K562 (cell line): ENCODE results near the gene SLC1A1. TPM values are rescaled to one million over a fixed set of nuclear protein-coding genes. Genes with fewer than 3 reads are reported as not detected.

Experiments
- ATAC-seq: fragments of 200-7000 bp; cut with Tn5 transposase; 3 replicates; pipeline ENCODE4 v1.9.1; 2020; ENCODE audit warnings: moderate library complexity
- BruUV-seq: library from RNA; stranded (reverse); fragments of 400-500 nt; replicated peaks from 2 replicates; lab custom pipeline; 2021; lab: Mats Ljungman, UMichigan
- CTCF ChIA-PET: fragments of 300-600 bp; formaldehyde crosslinking; extraction: SDS; loops from one replicate; lab custom pipeline; 2021; ENCODE audit warnings: low intra/inter-chr PET ratio; lab: Yijun Ruan, JAX
- POLR2A ChIA-PET: fragments of 300-600, 350-650 bp; sonication (Branson Sonifier 250); formaldehyde crosslinking; extraction: SDS; loops from one replicate; lab custom pipeline; 2021; ENCODE audit warnings: antibody characterized with exemption, inconsistent platforms; lab: Yijun Ruan, JAX
- DNase-seq, 4 experiments: peaks; one replicate each; pipeline versions ENCODE4 v3.0.0 to v3.0.0-alpha.2; 2011 to 2018; ENCODE audit warnings: low spot score in 3 of 4, mixed read lengths in 3 of 4; ENCODE audit errors: extremely low read depth in 1 of 4
- FAIRE-seq: peaks from 2 replicates; lab custom pipeline; 2011; peaks lifted over from hg19 to GRCh38; lab: Jason Lieb, UNC
- H2AFZ ChIP-seq: 2 replicates; pipeline ENCODE4 v1.6.0; 2011; ENCODE audit warnings: low read depth, low read length, control low read depth, inconsistent platforms
- H3K27ac ChIP-seq: fragments of 200-600 bp; 3 replicates; pipeline ENCODE4 v1.8.0; 2011; ENCODE audit warnings: low read depth, mild to moderate bottlenecking, control low read depth, inconsistent platforms, low read length, moderate library complexity, mixed read lengths; ENCODE audit errors: extremely low read depth
- H3K27me3 ChIP-seq, 2 experiments: fragments of 300-600 bp in 1 of 2; 2 replicates in 1 of 2; 3 replicates in 1 of 2; pipeline versions ENCODE4 v1.6.0 to v1.8.0; 2011; ENCODE audit warnings: inconsistent platforms in 2 of 2, low read length in 2 of 2, mild to moderate bottlenecking in 1 of 2, mixed read lengths in 1 of 2, moderate library complexity in 1 of 2; ENCODE audit not compliant: control insufficient read depth in 2 of 2, insufficient read depth in 2 of 2
- H3K36me3 ChIP-seq: fragments of 300-600 bp; 3 replicates; pipeline ENCODE4 v1.8.0; 2011; ENCODE audit warnings: mild to moderate bottlenecking, low read length, inconsistent platforms; ENCODE audit not compliant: control insufficient read depth, insufficient read depth
- H3K4me1 ChIP-seq, 2 experiments: fragments of 200-600 bp in 1 of 2; replicated peaks in 1 of 2; 2 replicates in 1 of 2; 3 replicates in 1 of 2; pipeline versions ENCODE4 v1.5.1 to v1.8.0; 2011; ENCODE audit warnings: inconsistent platforms in 2 of 2, low read length in 2 of 2, mild to moderate bottlenecking in 1 of 2, mixed read lengths in 1 of 2, moderate library complexity in 1 of 2; ENCODE audit not compliant: control insufficient read depth in 2 of 2, insufficient read depth in 2 of 2
- H3K4me2 ChIP-seq: 2 replicates; pipeline ENCODE4 v1.6.1; 2011; ENCODE audit warnings: low read length, control low read depth, inconsistent platforms, mixed read lengths; ENCODE audit not compliant: insufficient read depth
- H3K4me3 ChIP-seq: fragments of 200-600 bp; sonication (generic), shearing (Covaris generic); 2 replicates; pipeline ENCODE4 v1.5.1; 2016; ENCODE audit warnings: control low read depth, inconsistent platforms
- H3K79me2 ChIP-seq: fragments of 200-600 bp; 3 replicates; pipeline ENCODE4 v1.8.0; 2011; ENCODE audit warnings: low read length, inconsistent platforms; ENCODE audit not compliant: control insufficient read depth, insufficient read depth
- H3K9ac ChIP-seq, 2 experiments: 2 replicates each; pipeline versions ENCODE4 v1.6.0 to v1.6.1; 2011; ENCODE audit warnings: low read depth in 2 of 2, low read length in 2 of 2, control low read depth in 1 of 2, inconsistent platforms in 1 of 2, mild to moderate bottlenecking in 1 of 2, mixed read lengths in 1 of 2; ENCODE audit not compliant: insufficient read depth in 1 of 2
- H3K9me1 ChIP-seq: one replicate; pipeline ENCODE4 v1.6.0; 2011; ENCODE audit warnings: inconsistent platforms, mild to moderate bottlenecking, low read length, moderate library complexity; ENCODE audit not compliant: control insufficient read depth, insufficient read depth
- H3K9me3 ChIP-seq: replicated peaks from 2 replicates; pipeline ENCODE4 v1.5.1; 2011; ENCODE audit warnings: low read depth, low read length, inconsistent platforms; ENCODE audit not compliant: control insufficient read depth, insufficient read depth
- H4K20me1 ChIP-seq: replicated peaks from 2 replicates; pipeline ENCODE4 v1.6.1; 2011; ENCODE audit warnings: low read length, inconsistent platforms, mixed read lengths; ENCODE audit not compliant: control insufficient read depth, insufficient read depth
- FOXJ3 ChIP-seq: sonication (generic); formaldehyde crosslinking; IDR thresholded peaks from 2 replicates; pipeline ENCODE4 v1.4.0; 2020; ENCODE audit warnings: mild to moderate bottlenecking, missing genetic modification reagents
- NFATC3 ChIP-seq: fragments of 450-650 bp; IDR thresholded peaks from 2 replicates; pipeline ENCODE4 v1.6.1; 2017; ENCODE audit warnings: mild to moderate bottlenecking
- PRDM10 ChIP-seq: fragments of 450-650 bp; IDR thresholded peaks from 2 replicates; pipeline ENCODE4 v1.6.1; 2018; ENCODE audit not compliant: partially characterized antibody
- SUPT5H ChIP-seq: fragments of 450-650 bp; IDR thresholded peaks from 2 replicates; pipeline ENCODE4 v1.6.1; 2016
- WGBS: fragments of 100-300 bp; shearing (Covaris generic); methylation state at CpG from one replicate; pipeline ENCODE4 v1.1.6; 2016; ENCODE audit warnings: low coverage, mixed read lengths; ENCODE audit not compliant: insufficient coverage; ENCODE audit errors: missing lambda C conversion rate; 5-methylcytosine and 5-hydroxymethylcytosine counted together
- in situ Hi-C: fragments of 300-500 bp; cut with MboI; formaldehyde crosslinking; loops from 4 replicates; pipeline ENCODE4 v1.15.0; 2018; ENCODE audit warnings: inconsistent platforms, mixed read lengths
- intact Hi-C: fragments of 100-400 bp; cut with micrococcal nuclease; formaldehyde crosslinking; loops from 2 replicates; pipeline ENCODE4 v1.14.2; 2022
- polyA plus RNA-seq, 8 experiments: library from polyadenylated mRNA; depleted of rRNA in 4 of 8; stranded (reverse) in 5 of 8; unstranded in 3 of 8; fragments of >200 nt; fragmentation: Nextera tagmentation in 2 of 8; fragmentation: Illumina TruSeq in 1 of 8; extraction: Ambion mirVana in 2 of 8; extraction: Trizol in 1 of 8; gene quantifications; 2 replicates each; pipeline versions ENCODE4 v1.2.1 to v1.2.3, GENCODE V29; 2011 to 2014; ENCODE audit warnings: inconsistent platforms in 1 of 8, missing spikeins in 1 of 8
- total RNA-seq, 7 experiments: library from RNA; depleted of rRNA in 6 of 7; stranded (reverse); fragments of >200 nt in 6 of 7; fragmentation: Illumina TruSeq in 2 of 7; extraction: Trizol in 2 of 7; gene quantifications; 2 replicates each; pipeline versions ENCODE4 v1.2.1 to v1.2.3, GENCODE V29; 2011 to 2021; ENCODE audit warnings: low replicate concordance in 1 of 7

SLC1A1 gene
- total and polyA plus RNA-seq, 9 of the 15 experiments (the other 6 are each of a cell fraction or from before 2014, with no cell fraction given), result 0.11 to 0.16 TPM; not detected in 7

GRCh38 chr9:4538107-4538506 lies 47.8 kb downstream of the SLC1A1 start (continued):
- TF ChIP-seq NFATC3, result no peak
- TF ChIP-seq SUPT5H, result no peak
- TF ChIP-seq FOXJ3 (CRISPR knock-in tag), result no peak

GRCh38 chr9:4538621-4539020 lies 48.4 kb downstream of the SLC1A1 start:
- H2AFZ ChIP-seq, result no peak overlapping the region
- no TSS peak for BruUV-seq
- no peaks in the 10 kb centered on the region for H3K27me3 ChIP-seq
- FAIRE-seq, result no peak
- 23% methylated on average over 4 of the region's 4 CpGs for WGBS
- H3K9me3 ChIP-seq, result no peaks in the 10 kb centered on the region
- intact Hi-C loops, result no loop called here
- H3K36me3 ChIP-seq, result peaks cover 3% of the 10 kb centered on the region; the same call in 1 of the 3 replicates
- H3K9me1 ChIP-seq, result no peaks in the 10 kb centered on the region
- CTCF ChIA-PET, result no interaction called here
- no peaks in the 10 kb centered on the region for H4K20me1 ChIP-seq
- no peak overlapping the region for H3K4me2 ChIP-seq
- H3K79me2 ChIP-seq, result peaks cover 3% of the 10 kb centered on the region; the same call in 2 of the 3 replicates
- no peak for ATAC-seq
- no peak for TF ChIP-seq PRDM10
- TF ChIP-seq, all 486 proteins: peak for 0
- DNase-seq, result no peak
- Histone ChIP-seq H3K9ac (no peak overlapping the region), H3K4me1 (no peaks in the 10 kb centered on the region), H3K27ac (no peak overlapping the region), H3K4me3 (no peak overlapping the region)
- in situ Hi-C loops, result no loop called here
- POLR2A ChIA-PET, result no interaction called here
